Stimulated activated CD4-positive, alpha-beta T cell treated with anti-CD3 and anti-CD28 coated beads, Interleukin-12 subunit alpha, Interleukin-12 subunit beta, amount 100 ng/mL, for 24 hours (primary cell): Measurements from ENCODE around the gene TTC29.
"Not testable (repeated sequence)": the region's sequence is repeated elsewhere in the genome, so short reads cannot be mapped to it uniquely, and the experiment has no call there.

Experiments
- DNase-seq, 2 experiments: peaks; one replicate each; pipeline ENCODE4 v3.0.0-alpha.2; 2020; ENCODE audit warnings: low read depth in 2 of 2

The TTC29 gene

DNA sequence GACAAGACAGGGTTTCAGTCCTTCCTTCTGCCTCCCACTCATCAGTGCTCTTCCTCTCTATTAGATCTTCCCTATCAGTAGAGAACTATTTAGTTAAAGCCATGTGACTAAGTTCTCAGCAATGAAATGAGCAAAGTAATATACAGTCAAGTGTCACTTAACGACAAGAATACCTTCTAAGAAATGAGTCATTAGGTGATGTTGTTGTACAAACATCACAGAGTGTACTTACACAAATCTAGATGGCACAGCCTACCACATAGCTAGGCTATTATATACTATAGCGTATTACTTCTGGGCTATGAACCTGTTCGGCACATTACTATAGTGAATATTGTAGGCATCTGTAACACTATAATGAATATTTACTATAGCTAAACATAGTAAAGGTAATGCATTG, 235.7 kb downstream of the TTC29 start:
- no peak for DNase-seq

DNA sequence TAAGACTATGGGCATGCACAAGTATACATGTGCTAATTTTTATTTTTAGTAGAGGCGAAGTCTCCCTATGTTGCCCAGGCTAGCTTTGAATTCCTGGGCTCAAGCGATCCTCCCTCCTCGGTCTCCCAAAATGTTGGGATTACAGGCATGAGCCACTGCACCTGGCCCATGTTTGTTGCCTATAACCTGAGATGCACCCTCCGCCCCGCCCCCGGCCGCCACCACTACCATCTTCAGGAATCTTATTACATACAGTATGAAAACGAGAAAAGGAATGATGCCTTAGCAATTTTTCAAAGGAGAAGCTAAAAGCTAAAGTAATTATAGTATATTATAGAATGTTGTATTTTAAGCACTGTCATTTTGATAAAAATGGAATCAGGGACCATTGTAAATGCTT, 245.8 kb downstream of the TTC29 start:
- no peak for DNase-seq

DNA sequence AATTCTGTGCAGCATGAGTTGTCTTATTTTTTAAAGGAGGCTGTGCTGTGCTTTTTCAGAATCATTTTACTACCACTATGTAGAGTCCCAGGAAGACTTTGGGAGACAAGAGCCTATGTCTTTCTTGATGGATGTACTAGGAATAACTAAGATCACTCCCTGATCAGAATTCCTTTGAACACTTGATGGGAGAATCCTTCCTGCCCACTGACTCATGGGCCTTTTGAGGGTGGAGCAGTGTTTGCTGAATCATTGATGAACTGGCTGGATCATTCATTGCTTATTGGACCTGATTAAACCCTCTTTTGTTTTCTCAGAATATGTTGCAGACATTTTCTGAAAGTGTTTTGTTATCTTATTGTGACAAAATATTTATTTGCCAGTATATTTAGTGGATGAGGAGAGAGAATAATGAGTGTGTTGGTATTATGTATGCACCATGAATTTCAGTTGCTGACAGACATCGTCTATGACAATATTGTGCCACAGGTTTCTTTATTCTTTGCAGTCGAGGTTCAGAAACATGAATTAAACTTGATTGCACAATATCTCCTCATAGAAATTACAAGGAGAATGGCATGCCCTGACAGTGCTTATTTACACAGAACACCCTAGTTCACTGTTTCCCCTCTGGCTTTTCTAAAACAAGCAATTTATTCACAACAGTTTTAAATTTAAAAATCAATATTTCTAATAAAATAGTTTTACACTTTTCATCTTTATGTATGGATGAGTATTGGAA, 270.7 kb downstream of the TTC29 start:
- no peak for DNase-seq

DNA sequence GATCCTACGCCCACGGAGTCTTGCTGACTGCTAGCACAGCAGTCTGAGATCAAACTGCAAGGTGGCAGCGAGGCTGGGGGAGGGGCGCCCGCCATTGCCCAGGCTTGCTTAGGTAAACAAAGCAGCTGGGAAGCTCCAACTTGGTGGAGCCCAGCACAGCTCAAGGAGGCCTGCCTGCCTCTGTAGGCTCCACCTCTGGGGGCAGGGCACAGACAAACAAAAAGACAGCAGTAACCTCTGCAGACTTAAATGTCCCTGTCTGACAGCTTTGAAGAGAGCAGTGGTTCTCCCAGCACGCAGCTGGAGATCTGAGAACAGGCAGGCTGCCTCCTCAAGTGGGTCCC, 281.7 kb downstream of the TTC29 start:
- DNase-seq: not testable (repeated sequence)

DNA sequence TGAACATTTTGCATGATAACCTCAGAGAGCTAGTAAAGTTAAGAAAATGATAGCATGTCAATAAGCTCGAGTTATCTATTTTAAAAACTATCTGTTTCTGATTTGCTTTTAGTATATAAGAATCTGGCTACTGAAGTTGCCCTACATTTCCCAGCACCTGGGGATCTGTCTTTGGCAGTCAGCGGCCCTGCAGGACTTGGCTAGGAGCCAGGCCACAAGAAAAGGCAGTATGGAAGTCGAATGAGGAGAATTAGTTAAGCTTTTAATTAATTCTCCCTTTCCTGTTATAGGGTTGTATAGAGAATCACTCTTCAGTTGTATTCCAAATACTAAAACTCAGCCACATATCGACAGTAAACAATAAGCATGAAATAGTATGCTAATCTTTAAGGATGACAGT, 284.3 kb downstream of the TTC29 start:
- no peak for DNase-seq
